GM21723 (cell line): ENCODE measurements around the gene ADAMTSL3.
"Not testable (repeated sequence)": the region's sequence is repeated elsewhere in the genome, so short reads cannot be mapped to it uniquely, and the experiment has no call there.

Experiments used
- ATAC-seq: cut with Tn5 transposase; IDR thresholded peaks from one replicate; pipeline ENCODE4 v1.9.1; 2021; ENCODE audit warnings: mild to moderate bottlenecking, moderate library complexity; ENCODE audit not compliant: unreplicated experiment

The ADAMTSL3 gene

DNA sequence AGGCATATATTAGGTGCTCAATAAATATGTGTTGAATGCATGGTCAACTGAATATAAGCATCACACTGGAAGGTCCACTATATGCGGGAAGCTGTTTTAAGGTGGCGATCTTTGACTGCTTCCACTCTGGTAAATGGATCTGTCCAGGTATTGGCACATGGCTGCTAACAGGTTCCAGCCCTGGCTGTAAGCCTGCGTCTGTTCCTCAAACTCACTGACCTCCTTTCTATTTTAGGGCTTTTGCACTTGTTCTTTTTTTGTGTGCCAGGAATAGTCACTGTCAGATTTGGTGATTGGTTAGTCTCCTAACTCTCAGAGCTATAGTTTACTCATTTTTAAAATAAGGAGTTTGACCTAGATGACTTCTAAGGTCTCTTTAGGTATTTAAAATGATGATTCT lies 46.2 kb downstream of the ADAMTSL3 start:
- ATAC-seq, result no peak

DNA sequence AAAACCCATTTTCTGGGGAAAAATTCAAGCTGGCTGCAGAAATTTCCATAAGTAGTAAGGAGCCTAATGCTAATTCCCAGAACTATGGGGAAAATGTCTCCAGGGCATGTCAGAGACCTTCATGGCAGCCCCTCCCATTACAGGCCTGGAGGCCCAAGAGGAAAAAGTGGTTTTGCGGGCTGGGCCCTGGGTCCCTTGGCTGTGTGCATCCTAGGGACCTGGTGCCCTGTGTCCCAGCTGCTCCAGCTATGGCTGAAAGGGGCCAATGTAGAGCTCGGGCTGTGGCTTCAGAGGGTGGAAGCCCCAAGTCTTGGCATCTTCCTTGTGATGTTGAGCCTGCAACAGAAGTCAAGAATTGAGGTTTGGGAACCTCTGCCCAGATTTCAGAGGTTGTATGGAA lies 48.4 kb downstream of the ADAMTSL3 start:
- not testable (repeated sequence) for ATAC-seq

DNA sequence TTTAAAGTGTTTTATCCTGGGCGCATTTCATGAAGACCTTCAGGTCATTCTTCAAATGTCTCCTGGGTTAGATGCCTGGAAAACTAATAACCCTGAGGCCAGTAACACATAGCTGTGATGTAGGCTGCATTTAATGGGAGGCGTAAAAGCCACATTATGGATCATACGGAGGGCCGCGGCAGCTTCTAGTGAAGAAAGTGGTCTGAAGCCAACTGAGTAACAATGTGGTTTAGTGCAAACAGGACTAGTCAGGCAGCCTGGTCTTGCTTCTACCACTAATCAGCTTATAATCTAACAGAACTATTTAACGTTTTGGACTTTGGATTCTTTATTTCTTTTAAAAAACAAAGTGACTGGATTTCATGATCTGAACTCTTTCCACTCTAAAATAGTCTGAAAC lies 54.4 kb downstream of the ADAMTSL3 start:
- no peak for ATAC-seq

DNA sequence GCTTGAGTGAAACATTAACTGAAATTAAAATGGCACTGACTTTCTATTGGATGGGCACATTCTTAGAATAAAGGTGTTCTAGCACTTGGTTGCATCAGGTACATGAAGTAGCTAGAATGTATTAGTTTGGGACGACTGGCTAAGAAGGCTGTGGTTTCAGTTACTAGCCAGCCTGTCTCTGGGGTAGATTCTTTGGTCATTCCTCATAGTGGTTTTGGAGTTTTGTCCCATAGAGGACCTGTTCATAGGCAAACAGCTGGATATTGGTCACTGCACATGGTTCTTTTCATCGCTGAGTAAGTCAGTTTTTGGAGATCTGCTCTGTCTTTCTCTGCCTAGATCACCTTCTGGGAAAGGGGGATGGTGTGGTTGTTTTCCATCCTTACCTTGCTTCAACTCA lies 55.3 kb downstream of the ADAMTSL3 start:
- no peak for ATAC-seq

DNA sequence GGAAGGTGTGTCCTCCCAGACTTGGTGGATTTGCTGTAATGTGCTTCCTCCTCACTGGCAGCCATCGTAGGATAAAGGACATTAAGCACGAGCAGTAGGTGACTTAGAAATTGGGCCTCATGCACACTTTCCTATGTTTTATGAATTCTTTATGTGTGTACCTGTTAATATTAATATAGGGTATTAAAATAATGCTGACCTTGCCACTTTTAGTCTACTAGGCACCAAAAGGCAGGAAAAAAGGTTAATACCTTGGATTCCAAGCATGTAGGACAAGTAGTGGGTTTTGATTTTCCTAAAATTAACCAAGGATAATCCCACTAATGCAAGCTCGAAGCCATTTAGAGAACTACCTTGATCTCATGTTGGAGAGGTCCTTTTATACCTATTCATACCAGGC lies 55.9 kb downstream of the ADAMTSL3 start:
- ATAC-seq, result no peak

DNA sequence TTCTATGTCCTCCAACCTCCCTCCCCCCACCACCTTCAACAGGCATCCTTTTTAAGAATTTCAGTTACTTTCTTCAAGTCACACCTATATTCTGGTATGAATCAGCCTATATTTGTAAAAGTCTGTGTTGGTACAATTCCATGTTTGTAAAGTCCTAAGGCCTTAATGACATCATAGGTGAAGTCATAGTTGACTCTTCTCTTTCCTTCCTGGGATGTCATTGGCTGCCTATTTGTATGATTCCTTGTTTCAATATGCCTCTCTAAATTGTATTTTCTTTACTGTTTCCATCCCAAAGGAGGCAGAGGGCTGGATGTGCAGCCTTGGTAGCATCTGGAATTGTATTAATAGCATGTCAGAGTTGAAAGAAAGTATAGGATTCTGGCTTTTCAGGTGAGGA lies 56.5 kb downstream of the ADAMTSL3 start:
- no peak for ATAC-seq

DNA sequence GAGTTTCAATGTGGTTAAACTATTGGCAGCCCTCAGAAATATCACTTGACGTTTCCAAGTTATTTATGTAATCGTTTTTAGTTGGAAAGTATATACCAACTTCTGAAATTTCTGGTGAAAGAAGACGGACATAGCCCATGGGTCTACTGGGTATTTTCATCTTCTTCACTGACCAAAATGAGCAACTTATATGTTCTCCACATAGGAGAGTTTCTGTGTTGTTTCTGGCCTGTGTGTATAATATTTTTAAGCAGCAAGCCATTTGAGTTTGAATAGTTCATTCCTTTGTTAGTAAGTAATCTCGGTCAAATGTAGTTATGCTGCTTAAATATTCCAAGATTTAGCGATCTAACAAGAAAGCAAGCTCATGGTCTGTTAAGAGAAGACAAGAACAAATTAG lies 57.3 kb downstream of the ADAMTSL3 start:
- no peak for ATAC-seq

DNA sequence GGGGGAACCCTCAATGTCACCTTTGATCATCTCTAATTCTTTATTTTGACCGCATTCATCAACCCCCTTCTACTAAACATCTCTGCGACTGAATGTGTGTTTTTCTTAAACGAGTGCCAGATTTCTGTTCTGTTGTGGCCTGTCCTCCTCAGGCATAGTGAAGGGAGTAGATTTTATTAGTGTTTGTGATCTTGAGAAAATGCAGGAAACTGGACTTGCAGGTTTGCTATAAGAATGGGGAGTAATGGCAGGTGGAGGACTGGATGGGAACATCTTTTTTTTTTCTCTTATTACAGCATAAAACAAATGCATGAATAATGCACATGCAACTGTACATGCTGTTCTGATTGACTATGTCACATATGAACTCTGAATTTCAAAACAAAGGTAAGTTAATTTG lies 59.3 kb downstream of the ADAMTSL3 start:
- ATAC-seq, result no peak

DNA sequence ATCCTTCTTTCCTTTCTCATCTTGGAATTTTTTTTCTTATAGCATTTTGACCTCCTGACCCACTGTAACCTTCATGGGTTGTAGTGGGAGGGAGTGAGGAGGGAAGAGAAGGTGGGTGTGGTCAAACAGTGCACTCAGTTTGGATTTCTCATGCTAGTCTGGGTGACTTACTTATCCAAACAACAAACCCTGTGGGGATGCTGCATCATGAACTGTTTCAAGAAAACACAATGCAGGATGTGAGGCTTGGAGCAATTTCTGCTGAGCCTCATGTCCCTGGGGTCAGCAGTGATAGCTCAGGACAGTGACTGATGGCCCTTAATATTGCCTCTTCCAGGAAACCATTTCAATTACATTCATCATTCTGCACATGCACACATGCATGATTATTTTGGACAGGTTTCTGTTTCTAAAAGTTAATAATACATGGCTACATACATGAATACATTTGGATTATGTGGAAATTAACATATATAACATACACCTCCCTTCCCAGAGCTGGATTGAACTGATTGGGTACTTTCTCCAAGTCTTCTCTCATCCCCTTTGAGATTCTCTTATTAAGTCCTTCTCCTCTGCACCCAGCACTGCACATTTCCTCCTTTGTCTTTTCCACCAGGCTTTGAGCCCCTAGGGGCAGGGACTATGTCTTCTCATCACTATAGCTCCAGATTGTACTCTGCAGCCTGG lies 61.2 kb downstream of the ADAMTSL3 start:
- no peak for ATAC-seq

DNA sequence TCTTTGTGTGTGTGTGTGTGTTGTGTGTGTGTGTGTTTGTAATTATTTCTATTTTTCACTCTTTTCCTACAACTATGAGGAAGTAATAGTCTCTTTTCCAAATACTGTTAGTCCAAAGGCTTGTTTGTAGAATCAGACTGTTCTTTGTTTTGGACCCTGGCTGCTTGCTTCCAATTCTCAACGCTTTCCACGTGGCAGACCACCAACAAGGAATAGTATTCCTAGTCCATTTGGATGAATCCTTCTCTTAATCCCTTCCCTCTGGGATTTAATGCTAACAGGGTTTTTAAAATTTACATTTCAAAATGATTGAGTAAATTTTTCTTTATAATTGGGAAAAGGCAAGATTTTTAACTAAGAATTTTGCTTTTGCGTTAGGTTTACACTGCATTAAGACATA lies 62.7 kb downstream of the ADAMTSL3 start:
- ATAC-seq, result no peak

DNA sequence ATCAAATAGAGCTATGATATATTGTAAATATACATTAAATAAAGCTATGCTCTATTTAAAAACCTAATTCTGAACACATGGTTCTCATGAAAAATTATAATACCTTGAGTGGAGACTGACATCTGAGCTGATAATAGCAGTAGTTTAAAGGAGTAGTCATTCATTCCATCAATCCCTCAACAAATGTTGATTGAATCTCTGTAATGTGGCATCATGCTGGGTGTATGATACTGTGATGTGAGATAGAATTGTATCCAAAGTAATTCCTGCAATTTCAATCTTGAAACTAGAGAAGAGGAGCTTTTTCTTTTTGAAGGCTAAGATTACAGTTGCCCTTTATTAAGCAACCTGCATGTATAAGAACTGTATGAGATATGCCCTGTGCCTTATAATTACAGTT lies 63.1 kb downstream of the ADAMTSL3 start:
- ATAC-seq, result no peak

DNA sequence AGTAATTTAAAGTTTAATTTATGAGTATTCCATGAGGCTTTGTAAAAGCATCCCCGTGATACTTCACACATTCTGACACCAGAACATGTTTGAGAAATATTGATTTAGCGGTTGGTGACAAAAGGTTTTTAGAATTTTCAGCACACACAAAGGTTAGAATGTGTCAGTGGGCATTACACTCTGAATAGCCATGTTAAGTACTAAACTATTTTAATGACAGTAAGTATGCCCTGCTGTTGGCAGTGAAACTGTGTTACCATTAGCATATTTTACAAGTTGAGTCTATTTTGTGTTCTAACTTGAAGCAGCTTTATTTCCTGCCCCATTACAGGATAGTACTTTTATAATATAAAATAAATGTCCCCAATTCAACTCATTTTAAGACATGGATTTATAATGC lies 66.5 kb downstream of the ADAMTSL3 start:
- ATAC-seq, result no peak

DNA sequence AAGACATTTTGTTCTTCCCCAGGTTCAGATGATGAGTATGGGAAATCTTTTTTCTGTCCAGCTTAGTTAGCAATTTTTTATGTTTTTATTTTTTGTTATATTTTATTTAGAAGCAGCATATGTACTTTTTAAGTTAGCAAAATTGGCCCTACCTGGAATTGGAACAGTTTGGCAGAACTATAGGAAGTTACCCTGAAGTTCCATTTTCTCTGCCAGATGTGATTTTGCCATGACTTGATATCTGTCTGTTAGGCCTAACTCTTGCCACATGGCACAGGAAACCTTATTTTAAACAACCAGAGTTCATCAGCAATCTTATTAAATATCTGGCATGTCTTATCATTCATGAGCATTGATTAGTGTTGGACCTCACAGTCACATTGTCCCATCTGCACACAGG lies 67.1 kb downstream of the ADAMTSL3 start:
- no peak for ATAC-seq

DNA sequence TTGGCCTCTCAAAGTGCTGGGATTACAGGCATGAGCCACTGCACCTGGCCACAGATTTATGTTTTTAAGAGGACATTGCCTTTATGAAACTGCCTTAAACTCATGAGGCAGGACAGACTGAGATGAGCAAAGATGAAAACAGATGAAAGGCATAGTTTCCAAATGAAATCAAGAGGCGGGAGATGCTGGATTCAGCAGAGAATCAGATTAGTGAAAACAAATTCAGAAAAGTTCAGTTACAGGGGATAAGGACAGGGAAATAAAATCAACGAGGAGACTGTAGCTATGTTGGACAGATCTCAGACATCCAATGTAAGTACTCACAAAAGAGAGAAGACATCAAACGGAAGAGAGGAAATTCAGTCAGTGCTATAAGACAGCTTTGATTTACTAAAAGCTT lies 68.1 kb downstream of the ADAMTSL3 start:
- ATAC-seq, result no peak

DNA sequence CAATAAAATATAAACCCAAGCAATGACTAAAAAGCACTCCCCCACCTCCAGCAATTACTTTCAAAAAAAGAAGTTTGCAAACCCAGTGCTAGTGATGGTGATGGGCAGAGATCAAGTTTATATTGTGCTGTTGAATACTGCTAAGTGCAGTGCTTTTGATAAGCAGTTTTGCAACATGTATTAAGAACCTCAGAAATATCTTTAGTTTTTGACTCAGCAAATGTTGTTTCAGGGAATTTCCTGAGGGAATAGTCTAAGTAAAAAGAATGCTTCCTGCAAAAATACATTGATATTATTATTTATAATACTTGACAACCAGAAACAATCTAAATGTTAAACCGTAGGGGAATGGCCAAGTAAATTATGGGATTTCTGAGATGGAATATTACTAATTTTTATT lies 69.3 kb downstream of the ADAMTSL3 start:
- ATAC-seq, result no peak

DNA sequence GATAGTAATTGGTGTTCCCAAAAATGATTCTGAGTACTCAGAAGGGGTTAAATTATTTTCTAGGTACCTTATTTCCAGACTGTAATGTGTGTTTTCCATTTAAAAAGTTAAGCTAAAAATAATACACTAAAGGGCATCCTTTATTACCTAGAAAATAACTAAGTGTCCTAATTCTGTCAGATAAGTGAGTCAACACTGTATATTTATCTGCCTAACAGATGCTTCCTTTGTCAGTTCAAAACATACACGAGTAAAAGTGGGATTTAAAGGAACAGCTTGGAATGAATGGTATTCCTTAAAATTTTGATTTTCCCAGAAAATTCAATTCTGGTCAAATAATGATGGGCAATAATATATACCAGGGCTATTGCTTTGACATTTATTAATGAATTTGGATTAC lies 78.3 kb downstream of the ADAMTSL3 start:
- ATAC-seq, result no peak

DNA sequence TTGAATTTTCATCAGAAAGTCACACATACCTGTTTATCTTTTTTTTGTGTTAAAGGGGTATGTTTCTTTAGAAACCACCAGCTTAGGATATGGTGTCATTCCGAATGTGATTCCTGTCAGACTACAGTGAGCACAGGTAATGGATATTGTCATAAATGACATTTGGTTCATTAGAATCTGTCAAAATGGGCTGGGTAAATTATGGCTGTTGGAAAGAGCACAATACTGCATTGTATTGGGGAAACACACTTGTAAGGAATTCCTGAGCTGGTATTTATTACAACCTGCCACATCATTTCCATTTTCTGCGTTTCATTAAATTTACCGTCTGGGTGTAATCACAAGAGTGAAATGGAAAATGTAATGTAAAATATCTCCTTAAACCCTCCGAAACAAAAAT lies 78.8 kb downstream of the ADAMTSL3 start:
- no peak for ATAC-seq

DNA sequence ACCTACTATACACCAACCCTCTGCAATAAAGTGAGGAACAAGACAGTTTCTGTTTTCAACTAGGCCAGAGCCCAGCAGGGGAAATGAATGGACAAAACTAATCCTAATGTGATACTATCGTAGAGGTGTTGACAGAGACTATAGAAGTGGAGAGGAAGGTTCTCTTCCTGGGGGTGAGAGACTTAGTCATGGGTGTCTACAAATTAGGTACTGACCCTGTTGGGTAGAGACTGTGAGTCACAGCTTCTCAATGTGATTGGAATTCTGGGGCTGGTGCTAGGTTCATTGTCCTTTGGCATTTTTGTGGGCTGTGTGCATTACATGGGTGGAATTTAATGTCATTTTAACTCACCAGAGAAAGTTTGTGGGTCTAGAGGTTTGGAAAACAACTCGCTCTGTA lies 79.3 kb downstream of the ADAMTSL3 start:
- ATAC-seq, result no peak

DNA sequence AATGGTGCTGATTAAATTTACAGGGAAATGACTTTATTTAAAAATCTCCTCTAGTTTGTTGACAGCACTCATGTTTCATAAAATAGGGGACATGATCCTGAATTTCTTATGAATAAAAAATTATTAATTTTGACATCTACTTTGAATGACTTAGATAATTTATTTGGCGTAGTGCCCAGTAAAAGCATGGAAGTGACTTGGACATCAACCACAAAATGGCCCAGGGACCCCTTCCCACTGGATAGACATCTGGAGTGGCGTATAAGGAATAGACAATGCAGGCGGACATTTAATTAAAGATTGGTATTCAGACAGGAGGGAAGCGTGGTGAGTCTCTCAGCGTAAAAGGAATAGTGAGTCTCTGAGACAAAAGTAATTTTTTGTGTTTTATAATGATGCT lies 79.8 kb downstream of the ADAMTSL3 start:
- ATAC-seq, result no peak

DNA sequence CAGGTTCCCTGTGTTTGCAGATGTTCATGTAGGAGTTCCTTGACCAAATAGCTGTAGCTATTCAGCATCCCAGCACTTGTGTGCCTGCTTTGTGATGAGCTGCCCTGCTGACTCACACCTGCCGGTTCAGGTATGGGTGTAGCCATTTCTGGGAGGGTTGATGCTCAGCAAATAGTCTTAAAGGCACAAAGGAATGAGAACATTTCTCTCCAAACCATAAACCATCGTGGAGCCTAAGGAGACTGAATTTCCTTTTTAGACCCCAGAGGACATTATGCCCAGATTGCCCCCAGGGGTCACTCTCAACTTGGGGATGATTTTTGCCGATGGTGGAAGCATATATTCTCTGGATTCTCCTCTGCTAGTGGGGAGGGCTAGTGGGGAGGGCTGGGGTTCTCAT lies 80.6 kb downstream of the ADAMTSL3 start:
- ATAC-seq, result no peak

DNA sequence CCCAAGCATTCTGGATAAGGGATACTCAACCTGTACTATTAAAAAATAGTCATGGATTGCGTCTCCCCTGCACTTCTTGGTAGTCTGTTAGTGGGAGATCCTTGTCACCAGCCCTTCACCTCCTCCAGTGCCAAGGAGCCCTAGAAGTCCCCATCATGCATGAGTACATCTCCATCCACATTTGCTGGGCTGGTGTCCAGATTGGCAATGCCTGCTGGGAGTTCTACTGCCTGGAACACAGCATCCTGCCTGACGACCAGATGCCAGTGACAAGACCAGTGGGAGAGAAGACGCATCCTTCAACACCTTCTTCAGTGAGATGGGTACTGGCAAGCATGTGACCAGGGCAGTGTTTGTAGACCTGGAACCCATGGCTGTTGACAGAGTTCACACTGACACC lies 85.7 kb downstream of the ADAMTSL3 start:
- no peak for ATAC-seq

DNA sequence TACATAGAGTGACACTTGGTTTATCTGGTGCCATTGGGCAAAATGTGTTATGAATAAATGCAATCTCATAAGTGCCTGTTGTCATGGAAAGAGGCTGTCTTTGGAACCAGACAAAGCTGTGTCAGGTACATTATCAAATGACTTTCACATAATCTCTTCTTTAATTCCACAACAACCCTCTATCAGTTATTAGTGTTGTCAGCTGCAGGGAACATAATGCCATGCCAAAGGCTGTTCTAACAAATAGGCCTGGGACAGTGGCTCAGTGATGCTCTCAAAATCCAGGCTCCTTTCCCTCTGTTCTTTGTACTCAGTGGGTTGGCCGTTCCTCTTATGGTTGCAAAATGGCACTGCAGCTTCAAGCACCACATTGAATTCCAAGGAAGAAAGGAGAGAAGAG lies 91.8 kb downstream of the ADAMTSL3 start:
- no peak for ATAC-seq

DNA sequence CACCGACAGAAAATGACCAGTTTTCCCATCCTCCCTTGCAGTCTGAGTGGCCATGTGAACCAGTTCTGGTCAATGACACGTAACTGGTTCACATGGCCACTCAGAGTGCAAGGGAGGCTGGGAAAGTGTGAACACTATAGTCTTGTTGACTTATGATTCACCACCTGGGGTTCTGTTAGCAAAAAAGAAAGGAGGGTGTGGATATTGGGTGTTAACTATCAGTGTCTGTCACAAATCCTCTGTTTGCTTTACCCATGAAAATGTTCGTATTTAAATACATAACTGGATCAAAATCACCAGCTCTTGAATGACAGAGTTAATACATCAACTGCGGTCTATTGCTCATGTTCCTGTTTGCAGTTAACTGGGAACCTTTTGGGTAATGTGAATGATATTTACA lies 92.3 kb downstream of the ADAMTSL3 start:
- ATAC-seq, result no peak
